GM04503 (cell line): ENCODE data around the gene CDIP1.

Experiments used
- DNase-seq: peaks from one replicate; pipeline ENCODE4 v3.0.0-alpha.2; 2012; ENCODE audit warnings: low read depth

The CDIP1 gene

DNA sequence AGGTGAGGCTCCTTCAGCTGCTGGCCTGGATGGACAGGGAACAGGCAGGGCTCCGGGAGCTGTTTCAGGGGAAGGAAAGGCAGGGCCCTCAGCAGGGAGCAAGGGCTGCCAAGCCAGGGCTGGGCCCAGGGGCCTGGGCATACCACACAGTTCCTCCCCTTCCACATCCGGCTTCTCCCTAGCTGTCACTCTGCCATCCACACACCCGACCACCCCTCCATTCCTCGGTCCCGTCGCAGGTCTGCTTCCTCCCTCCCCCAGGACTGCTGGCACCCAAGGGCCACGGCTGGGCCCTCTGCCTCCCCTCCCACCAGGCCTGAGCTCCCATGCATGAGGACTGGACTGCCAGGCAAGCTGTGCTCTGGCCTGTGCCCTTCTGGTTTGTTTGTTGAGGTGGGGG lies 24.0 kb downstream of the CDIP1 start:
- DNase-seq, result no peak

DNA sequence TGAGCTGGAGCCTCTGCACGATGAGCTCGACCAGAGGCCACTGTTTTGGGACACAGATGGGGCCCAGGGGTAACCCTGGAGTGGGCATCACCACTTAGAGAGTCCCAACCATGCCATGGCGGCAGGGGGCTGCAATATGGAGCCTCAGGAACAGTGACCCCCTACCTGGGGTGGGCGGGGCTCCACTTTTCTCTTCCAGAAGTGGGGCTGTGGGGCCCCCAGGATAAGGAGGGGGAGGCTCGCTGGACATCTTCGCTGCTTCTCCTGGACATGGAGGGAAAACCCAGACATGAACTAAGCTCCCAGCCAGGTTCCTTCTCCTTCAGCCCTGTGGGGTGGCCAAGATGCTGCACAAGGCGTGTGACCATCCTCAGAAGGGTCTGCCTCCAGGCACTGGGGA lies 24.7 kb downstream of the CDIP1 start:
- no peak for DNase-seq

DNA sequence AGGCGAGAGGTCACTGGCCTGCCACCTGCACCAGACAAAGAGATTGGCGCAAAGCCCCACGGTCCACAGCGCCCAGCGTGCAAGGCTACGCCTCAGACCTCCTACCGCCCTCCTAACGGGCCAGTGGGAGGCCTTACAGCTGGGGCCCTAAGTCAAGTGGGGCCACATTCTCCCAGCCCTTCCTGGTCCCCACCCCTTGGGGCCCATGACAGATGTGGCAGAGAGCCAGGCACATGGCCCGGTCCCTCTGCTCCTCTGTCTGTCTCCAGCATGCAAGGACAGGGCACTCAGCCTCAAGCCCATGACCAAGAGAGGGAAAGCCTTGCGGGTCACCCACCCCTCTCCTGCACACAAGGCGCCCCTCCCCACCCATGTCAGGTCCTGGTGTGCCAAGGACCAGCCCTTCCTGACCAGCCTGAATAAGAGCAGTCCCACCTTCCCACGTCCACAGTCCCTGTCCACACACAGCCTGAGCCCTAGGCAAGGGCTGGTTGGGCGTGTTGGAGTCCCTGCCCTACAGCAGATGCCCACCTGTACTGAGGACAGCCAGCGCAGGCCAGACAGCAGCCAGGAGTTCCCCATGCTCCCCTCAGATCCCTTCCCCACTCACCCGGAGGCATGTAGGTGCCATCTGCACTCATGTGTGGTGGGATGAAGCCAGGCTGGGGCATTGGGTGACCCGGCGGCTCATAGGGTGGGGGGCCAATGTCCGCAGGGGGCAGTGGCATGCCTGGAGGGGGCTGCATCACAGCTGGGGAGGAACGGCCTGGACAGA lies 25.3 kb downstream of the CDIP1 start:
- DNase-seq, result no peak

DNA sequence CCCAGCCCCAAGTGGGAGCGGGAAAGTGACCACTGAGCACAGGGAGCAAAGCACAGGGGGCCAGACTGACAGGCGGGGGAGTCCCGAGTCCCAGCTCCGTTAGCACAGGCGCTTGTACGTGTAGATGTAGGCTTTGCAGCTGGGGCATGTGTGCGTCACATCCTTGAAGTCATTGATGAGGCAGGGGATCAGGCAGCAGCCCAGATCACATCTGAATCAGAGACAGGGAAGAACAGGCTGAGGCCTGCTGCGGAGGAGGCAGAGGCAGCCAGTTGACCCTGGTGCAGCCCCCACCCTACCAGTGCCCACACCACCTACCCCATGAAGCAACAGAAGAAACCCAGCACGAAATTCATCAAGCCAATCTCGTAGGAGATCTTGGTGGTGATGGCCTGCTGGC lies 26.1 kb downstream of the CDIP1 start:
- no peak for DNase-seq

DNA sequence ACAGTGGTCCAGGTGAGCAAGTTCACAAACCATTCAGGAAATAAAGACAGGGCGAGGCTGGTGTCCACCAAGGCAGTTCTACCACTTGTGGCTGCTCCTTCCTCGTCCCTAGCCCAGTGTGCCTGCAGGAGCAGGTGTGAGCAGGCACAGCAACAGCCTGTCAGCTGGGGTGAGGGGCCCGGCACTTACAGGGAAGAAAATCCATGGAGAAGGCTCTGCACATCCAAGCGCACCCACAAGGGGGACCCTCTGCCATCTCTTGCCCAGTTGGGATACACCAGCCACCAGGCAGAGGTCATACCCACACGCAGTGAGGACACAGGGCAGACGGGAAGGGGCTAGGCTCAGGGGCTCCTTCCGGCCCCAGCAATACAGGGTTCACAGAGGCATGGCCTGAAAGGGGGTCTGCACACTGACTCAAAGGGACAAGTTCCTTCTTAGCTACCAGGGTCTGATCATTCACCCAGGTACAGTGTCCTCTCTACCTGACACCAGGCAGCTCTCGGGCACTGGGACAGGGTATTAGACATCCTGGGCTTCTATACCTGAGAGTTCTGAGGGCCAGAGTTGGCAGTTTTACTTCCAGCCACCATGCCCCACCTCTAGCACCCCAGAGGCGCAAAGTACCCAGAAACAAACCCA lies 27.0 kb downstream of the CDIP1 start:
- DNase-seq, result no peak

DNA sequence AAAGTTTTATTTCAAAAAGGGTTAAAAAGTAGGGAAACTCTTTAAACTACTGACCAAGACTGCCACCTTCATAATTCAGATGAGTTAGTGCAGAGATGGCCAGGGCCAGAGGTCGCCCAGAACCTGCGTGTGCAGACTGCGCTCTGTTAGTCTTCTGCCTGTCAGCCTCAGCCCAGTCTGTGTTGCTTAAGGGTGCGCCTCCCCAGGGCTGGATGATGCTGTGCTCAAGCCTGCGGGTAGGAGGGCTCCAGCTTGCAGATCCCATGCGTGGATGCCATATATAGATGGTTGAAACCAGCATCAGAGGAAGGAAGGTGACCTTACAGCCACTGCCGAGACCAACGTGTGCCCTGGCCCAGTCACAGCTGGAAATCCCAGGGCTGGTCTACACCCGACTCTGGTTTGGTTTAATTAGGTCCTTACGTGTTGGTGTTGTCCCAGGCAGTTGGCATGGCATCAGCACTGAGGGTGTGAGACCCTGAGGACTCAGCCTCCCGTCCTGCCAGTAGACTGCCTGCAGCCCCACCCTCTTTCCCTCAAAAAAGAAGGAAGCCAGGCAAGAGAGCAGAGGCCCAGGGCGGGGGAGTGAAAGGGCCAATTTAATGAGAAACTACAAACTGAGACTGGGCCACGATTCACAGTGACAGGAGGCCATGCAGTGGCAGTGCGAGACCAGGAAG lies 27.7 kb downstream of the CDIP1 start:
- no peak for DNase-seq

DNA sequence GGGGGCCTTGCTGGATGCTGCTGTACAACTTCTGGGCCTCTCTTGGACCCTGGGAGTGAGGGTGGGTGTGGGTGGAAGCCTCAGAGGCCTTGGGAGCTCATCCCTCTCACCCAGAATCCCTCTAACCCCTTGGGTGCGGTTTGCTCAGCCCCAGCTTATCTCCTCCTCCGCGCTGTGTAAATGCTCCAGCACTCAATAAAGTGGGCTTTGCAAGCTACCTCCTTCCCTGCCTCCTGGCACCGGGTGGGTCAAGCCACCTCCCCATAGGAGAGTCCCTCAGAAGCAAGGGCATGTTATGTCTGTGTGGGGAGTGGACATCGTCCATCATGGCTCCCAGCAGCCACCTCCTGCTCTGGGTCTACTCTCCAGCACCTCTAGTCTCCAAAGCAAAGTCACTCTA lies 28.4 kb downstream of the CDIP1 start:
- no peak for DNase-seq

DNA sequence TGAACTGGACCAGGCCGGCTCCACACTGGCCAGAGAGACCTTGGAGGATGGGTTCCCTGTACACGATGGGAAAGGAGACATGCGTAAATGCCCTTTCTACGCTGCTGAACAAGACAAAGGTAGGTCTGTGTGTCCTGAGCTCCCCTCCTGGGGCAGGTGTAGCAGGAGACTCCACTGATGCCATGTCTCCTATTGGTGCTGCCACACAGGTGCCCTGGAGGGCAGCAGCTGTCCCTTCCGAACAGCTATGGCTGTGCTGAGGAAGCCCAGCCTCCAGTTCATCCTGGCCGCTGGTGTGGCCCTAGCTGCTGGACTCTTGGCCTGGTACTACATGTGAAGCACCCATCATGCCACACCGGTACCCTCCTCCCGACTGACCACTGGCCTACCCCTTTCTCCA lies 29.2 kb downstream of the CDIP1 start:
- DNase-seq, result no peak

DNA sequence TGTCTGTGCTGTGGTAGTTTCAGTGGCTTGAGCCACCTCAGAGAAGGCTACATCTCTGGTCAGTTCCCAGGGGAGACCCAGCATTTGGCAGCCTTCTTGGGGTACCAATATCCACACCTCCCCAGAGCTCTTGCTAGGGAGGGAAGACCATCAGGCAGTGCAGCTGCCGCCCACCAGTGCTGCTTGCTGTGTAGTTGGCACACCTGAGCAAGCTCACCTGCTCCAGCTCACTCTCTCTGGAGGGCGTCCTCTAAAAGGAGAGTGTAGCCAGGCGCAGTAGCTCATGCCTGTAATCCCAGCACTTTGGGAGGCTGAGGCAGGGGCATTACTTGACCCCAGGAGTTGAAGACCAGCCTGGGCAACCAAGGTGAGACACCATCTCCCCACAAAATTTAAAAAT lies 29.8 kb downstream of the CDIP1 start:
- no peak for DNase-seq

DNA sequence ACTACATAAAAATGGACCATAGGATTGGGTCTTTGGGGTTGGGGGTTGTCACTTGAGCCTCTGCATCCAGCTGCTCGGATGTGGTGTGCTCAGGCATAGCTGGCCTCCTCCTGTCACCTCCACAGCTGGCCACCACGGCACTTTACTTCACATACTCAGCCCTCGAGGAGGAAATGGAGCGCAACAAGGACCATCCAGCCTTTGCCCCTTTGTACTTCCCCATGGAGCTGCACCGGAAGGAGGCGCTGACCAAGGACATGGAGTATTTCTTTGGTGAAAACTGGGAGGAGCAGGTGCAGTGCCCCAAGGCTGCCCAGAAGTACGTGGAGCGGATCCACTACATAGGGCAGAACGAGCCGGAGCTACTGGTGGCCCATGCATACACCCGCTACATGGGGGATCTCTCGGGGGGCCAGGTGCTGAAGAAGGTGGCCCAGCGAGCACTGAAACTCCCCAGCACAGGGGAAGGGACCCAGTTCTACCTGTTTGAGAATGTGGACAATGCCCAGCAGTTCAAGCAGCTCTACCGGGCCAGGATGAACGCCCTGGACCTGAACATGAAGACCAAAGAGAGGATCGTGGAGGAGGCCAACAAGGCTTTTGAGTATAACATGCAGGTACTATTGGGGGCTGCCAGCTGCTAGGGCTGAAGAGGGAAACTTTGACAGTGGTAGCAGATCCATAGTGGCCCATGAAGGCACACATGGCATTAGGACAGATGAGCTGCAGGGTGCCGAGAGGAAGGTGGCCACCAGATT lies 30.8 kb downstream of the CDIP1 start:
- no peak for DNase-seq

DNA sequence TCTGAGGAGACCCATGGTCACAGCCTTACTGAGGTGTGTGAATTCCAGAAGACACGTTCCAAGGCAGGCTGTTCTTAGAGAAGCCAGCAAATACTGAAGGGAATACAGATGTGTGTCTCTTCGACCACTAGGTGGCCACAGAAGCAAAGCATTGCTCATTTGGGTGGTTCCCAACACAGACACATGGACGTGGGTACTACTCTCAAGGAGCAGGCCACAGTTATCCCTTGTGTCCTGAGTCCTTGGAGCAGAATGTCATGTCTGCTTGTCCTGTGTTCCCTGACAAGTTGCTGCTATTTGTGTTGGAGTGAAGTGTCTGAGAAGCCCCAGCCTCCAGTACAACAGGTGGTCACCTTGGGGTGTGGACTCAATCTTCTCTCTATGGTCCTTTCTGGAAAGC lies 32.1 kb downstream of the CDIP1 start:
- DNase-seq, result peak; percentile 43

DNA sequence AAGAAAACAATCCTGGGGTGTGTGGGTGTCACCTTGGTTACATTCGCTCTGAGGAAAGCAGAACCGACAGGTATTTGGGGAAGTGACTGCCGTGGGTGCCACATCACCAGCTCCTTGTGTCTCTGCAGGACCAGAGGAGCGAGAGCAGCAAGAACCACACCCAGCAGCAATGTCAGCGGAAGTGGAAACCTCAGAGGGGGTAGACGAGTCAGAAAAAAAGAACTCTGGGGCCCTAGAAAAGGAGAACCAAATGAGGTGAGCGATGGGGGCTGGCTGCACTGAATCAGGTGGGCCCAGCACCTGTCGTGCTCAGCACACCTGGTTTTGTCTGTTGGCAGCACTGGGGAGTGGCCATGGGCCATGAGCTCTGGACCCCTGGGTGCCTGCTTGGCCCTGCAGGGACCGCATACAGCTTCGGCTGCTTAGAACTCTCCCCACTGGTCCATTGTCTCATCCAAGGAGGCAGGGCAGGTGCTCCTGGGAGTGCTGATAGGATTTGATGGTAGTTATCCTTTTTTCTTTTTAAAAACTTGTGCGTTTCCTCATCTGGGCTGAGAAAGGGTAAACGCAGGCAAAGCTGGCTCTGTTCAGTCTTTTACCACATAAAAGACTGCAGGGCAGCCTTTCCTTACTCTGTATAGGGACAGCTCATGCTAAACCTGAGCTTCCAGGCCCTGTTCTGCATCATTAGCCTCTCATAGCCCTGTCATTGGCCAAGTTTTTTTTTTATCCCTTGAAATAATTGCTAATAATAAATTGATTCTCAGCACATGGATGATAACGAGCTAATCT lies 33.0 kb downstream of the CDIP1 start:
- DNase-seq, result no peak

DNA sequence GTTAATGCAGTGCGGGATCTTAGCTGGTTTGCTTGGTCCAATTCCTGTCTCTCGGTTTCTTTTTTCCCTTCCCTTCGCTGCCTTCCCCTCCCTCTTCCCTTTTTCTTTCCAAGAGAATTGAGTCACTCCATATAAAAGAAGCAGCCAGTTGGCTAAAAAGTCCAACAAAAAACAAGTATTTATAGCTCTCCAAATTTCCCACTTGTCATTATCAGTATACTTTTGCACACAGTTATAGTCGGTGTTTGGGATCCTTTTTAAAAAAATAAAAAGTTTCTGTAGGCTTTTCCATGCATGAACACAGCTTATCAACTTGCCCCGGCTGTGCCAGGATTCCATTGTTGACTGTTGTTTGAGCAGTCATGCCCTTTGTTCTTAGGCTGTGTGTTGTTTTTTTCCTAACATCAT lies 37.5 kb downstream of the CDIP1 start:
- no peak for DNase-seq

DNA sequence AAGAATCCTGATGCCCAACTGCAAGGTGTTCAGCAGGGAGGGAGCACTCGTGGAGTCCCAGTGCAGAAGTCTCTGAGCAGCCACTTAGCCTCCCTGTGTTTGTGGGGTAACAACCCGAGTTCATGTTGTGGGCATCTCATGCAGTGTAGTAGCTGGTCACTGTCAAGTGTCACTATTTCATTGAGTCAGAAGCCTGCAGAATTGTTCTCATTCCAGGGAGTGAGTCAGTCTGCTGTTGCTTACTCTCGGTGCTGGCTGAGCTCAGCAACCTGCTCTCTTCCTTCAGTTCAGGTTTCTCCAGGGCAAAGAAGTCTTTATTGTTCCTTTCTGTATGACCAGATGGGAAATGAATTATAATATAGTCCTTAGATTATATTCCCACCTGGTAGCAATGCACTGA lies 38.3 kb downstream of the CDIP1 start:
- peak; percentile 71 for DNase-seq

DNA sequence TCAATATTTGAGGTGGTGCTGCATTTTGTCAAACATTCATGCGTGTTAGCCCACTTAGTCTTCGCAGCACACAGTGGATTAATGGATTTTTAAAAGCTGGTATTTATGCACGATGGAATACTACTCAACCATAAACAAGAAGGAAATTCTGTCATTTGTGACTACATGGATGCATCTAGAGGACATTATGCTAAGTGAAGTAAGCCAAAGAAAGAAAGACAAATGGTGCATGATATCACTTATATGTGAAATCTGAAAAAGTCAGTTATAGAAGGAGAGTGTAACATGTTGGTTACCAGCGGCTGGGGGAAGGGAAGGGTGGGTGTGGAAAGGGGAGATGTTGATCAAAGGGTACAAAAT lies 39.4 kb downstream of the CDIP1 start:
- DNase-seq, result no peak

DNA sequence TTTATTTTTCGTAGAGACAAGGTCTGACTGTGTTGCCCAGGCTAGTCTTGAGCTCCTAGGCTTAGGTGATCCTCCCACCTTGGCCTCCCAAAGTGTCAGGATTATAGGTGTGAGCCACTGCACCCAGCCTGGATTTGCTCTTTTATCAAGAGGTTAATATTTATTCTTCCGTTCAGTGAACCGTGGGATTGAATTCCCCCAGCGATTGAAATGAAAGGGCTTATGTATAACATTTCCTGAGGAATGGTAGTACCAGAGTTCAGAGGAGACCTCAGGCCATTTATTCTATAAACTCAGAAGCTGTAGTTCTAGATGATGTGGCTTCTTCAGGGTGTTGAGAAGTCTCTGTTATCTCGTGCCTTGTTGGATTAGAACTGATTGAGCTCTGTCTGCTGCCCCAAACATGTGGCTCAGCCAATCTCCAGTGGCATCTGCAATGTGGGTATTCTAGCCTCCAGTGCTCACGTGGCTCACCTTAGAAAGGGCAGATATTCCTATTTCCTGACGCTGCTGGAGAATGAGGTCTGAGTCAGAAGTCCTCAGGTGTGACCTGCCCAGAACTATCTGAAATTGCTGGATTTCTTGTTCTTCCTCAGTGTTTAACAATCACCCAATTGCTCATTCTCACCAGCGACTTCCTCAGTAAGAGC lies 39.9 kb downstream of the CDIP1 start:
- no peak for DNase-seq

DNA sequence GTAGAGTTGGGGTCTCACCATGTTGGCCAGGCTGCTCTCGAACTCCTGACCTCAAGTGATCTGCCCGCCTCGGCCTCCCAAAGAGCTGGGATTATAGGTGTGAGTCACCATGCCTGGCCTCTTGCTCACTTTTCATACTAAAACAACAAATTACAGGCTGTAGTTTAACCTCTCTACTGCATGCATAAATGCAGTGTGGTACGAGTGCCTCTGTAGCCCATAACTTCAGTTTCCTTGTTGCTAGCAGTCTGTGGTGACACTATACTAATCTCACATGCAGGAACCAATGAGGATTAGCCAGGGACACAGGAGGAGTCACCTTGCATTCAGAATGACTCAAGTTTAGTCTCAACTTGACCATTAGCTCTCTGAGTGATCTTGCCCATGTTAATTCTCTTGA lies 42.3 kb downstream of the CDIP1 start:
- peak; percentile 47 for DNase-seq

DNA sequence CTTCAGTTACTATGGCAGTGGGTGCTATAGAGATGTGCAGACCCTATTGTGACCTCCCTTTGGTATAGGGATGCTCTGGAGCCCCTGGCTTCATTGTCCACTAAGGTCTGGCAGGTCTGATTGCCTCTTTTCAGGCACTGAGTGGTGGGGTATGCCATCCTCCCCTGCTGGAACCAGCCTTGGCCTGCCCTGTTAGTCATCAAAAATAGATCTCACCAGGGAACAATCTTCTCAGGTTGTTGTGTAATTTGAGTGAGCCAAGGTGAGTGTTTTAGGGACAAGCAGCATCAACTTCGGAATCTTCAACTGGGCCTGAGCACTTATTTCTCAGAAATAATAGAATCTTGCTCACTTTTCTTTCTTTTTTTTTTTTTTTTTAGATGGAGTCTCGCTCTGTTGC lies 42.8 kb downstream of the CDIP1 start:
- no peak for DNase-seq

DNA sequence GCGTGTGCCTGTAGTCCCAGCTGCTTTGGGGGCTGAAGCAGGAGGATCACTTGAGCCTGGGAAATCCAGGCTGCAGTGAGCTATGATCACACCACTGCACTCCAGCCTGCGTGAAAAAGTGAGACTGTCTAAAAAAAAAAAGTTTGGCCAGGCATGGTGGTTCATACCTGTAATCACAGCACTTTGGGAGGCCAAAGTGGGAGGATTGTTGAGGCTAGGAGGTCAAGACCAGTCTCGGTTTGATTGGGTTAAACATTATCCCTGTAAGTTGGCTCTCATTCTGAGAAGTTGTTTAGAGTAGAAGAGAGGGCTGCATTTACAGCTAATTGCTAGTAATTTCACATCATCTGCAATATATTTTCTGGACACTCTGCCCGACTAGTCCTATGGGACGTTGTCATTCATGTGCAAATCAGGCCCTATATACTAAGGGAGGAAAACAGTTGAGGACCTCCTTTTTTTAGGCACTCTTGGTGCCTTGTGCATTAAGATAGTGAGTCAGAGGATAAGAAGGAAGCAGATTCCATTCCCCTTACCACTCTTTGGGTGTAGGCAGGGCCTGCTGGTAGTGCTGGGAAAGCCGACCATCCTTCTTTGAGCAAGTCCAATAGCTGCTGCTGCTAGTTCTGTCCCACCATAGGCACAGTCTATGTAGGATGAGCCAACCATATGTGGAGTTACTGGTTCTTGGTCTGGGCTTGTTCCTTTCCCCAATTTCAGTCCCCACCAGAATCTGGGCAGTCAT lies 43.7 kb downstream of the CDIP1 start:
- DNase-seq, result peak; percentile 34

DNA sequence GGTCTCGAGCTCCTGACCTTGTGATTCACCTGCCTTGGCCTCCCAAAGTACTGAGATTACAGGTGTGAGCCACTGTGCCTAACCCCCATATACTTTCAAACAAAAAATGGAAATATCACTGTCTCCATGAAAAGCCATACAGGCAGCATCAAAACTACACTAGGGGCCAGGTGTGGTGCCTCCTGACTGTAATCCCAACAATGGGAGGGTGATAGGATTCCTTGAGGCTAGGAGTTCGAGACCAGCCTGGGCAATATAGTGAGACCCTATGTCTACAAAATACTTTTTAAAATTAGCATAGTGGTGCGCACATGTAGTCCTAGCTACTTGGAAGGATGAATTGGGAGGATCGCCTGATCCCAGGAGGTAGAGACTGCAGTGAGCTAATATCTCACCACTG lies 46.7 kb downstream of the CDIP1 start:
- DNase-seq, result no peak

DNA sequence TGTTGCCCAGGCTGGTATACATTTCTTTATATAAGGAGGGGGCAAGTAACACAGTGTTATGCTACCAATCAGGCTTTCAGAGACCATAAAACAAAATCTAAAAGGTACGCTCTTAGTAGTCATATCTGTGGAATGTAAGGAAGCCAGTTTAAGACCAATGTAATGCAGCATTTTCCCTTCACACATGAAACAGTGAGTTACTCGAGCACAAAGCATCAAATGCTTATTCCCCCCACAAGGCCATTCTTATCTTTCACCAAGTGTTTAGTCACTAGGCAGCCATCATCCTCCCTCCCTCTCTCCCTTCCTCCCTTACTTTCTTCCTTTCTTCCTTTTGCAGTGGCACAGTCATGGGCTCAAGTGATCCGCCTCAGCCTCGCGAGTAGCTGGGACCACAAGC lies 49.5 kb downstream of the CDIP1 start:
- DNase-seq, result peak; percentile 49
